B cell (primary cell): ENCODE results near the gene SLC13A3. TPM values are rescaled to one million over a fixed set of nuclear protein-coding genes. Genes with fewer than 3 reads are reported as not detected.
A peak's percentile ranks its signal among the peaks of the same experiment; 100 is the strongest.

Experiments used
- ATAC-seq: fragments of 200-7000 bp; cut with Tn5 transposase; one replicate; pipeline ENCODE4 v1.10.0; 2021; ENCODE audit warnings: low read depth, mild to moderate bottlenecking, moderate number of reproducible peaks, moderate library complexity
- CTCF ChIA-PET: fragments of 350-600 bp; sonication (Branson Sonifier 250); formaldehyde crosslinking; loops from one replicate; lab custom pipeline; 2021; ENCODE audit warnings: antibody characterized with exemption, inconsistent platforms; lab: Charles Lee
- POLR2A ChIA-PET: fragments of 350-600 bp; sonication (Branson Sonifier 250); formaldehyde crosslinking; loops from one replicate; lab custom pipeline; 2021; ENCODE audit warnings: antibody characterized with exemption; lab: Charles Lee
- DNase-seq: peaks from one replicate; pipeline ENCODE4 v3.0.0; 2013
- H2AFZ ChIP-seq: 2 replicates; pipeline ENCODE4 v1.6.1; 2012; ENCODE audit warnings: mild to moderate bottlenecking, low read depth, low read length; ENCODE audit not compliant: insufficient read depth, poor library complexity, severe bottlenecking
- H3K27ac ChIP-seq, 2 donors: 1 replicate in 1 of 2; 2 replicates in 1 of 2; pipeline ENCODE4 v1.5.1; 2012 to 2013; ENCODE audit warnings: low read length in 2 of 2, mild to moderate bottlenecking in 2 of 2, moderate library complexity in 1 of 2
- H3K27me3 ChIP-seq, 4 experiments: fragments of 200-600 bp in 1 of 4; sonication (generic) in 1 of 4; replicated peaks in 1 of 4; 1 replicate in 2 of 4; 2 replicates in 2 of 4; pipeline versions ENCODE4 v1.6.1 to v1.7.0; 2013 to 2016; ENCODE audit warnings: low read length in 3 of 4, mild to moderate bottlenecking in 2 of 4, mixed read lengths in 1 of 4, moderate library complexity in 1 of 4; ENCODE audit not compliant: insufficient read depth in 4 of 4, control insufficient read depth in 3 of 4; ENCODE audit errors: control extremely low read depth in 1 of 4
- H3K36me3 ChIP-seq, 2 experiments: replicated peaks in 1 of 2; 1 replicate in 1 of 2; 2 replicates in 1 of 2; pipeline versions ENCODE4 v1.6.1 to v1.7.1; 2013; ENCODE audit warnings: low read length in 1 of 2; ENCODE audit not compliant: insufficient read depth in 2 of 2, control insufficient read depth in 1 of 2; ENCODE audit errors: control extremely low read depth in 1 of 2, extremely low read depth in 1 of 2
- H3K4me1 ChIP-seq, 2 donors: fragments of 200-600 bp in 1 of 2; sonication (generic) in 1 of 2; 1 replicate in 1 of 2; 2 replicates in 1 of 2; pipeline versions ENCODE4 v1.5.1 to v1.6.1; 2013 to 2017; ENCODE audit warnings: low read length in 2 of 2; ENCODE audit not compliant: control insufficient read depth in 2 of 2, insufficient read depth in 2 of 2
- H3K4me2 ChIP-seq: replicated peaks from 2 replicates; pipeline ENCODE3; 2012; ENCODE audit warnings: mild to moderate bottlenecking, low read depth, low read length; ENCODE audit not compliant: poor library complexity, severe bottlenecking
- H3K4me3 ChIP-seq, 5 experiments: fragments of 200-600 bp in 1 of 5; sonication (generic) in 1 of 5; 1 replicate in 3 of 5; 2 replicates in 2 of 5; pipeline versions ENCODE4 v1.5.1 to v1.7.0; 2011 to 2016; ENCODE audit warnings: low read length in 4 of 5, mild to moderate bottlenecking in 4 of 5, low read depth in 2 of 5, control low read depth in 1 of 5, moderate library complexity in 1 of 5; ENCODE audit not compliant: insufficient read depth in 1 of 5; ENCODE audit errors: control extremely low read depth in 1 of 5, extremely low read depth in 1 of 5
- H3K79me2 ChIP-seq: fragments of 200-600 bp; sonication (generic); one replicate; pipeline ENCODE4 v1.6.0; 2016; ENCODE audit warnings: low read length; ENCODE audit not compliant: control insufficient read depth, insufficient read depth
- H3K9ac ChIP-seq: fragments of 200-600 bp; sonication (generic); 2 replicates; pipeline ENCODE4 v1.6.1; 2017; ENCODE audit warnings: mild to moderate bottlenecking, low read length, moderate library complexity
- H3K9me3 ChIP-seq, 3 donors: one replicate each; pipeline versions ENCODE4 v1.6.1 to v1.7.1; 2013; ENCODE audit warnings: low read length in 2 of 3; ENCODE audit not compliant: control insufficient read depth in 2 of 3, insufficient read depth in 1 of 3; ENCODE audit errors: control extremely low read depth in 1 of 3
- H4K20me1 ChIP-seq: 2 replicates; pipeline ENCODE4 v1.6.0; 2012; ENCODE audit warnings: mild to moderate bottlenecking, low read length; ENCODE audit not compliant: insufficient read depth, control insufficient read depth, poor library complexity, severe bottlenecking
- H3K27ac Mint-ChIP-seq: one replicate; pipeline ENCODE4 v1.8.0; 2021; ENCODE audit warnings: mixed read lengths
- H3K27me3 Mint-ChIP-seq: one replicate; pipeline ENCODE4 v1.8.0; 2021; ENCODE audit warnings: mixed read lengths
- H3K4me1 Mint-ChIP-seq: one replicate; pipeline ENCODE4 v1.8.0; 2021; ENCODE audit warnings: mixed read lengths
- H3K4me3 Mint-ChIP-seq: one replicate; pipeline ENCODE4 v1.8.0; 2021; ENCODE audit warnings: mixed read lengths
- H3K9me3 Mint-ChIP-seq: one replicate; pipeline ENCODE4 v1.8.0; 2022; ENCODE audit warnings: mixed read lengths; ENCODE audit not compliant: insufficient read depth
- EZH2 ChIP-seq: IDR thresholded peaks from 2 replicates; pipeline ENCODE4 v1.6.1; 2012; ENCODE audit warnings: borderline replicate concordance, low read depth, mild to moderate bottlenecking, moderate library complexity, low read length; ENCODE audit not compliant: insufficient read depth, poor library complexity, severe bottlenecking
- WGBS: methylation state at CpG from one replicate; pipeline ENCODE4 v1.1.5; 2013; ENCODE audit warnings: missing lambda C conversion rate; ENCODE audit not compliant: insufficient coverage; 5-methylcytosine and 5-hydroxymethylcytosine counted together
- intact Hi-C: fragments of 100-400 bp; cut with micrococcal nuclease; formaldehyde crosslinking; loops from one replicate; pipeline ENCODE4 v1.10.0; 2022
- polyA plus RNA-seq: library from polyadenylated mRNA; depleted of rRNA; stranded (reverse); fragments of >200 nt; gene quantifications from 2 replicates; pipeline ENCODE4 v1.2.3, GENCODE V29; 2012
- total RNA-seq, 2 donors: library from RNA; stranded (reverse); fragments of 120-200 nt in 1 of 2; gene quantifications; 1 replicate in 1 of 2; 2 replicates in 1 of 2; pipeline versions ENCODE4 v1.2.3 to v1.2.4, GENCODE V29; 2013 to 2022
- TF ChIP-seq, protein P1 (sequence below): fragments of 200-600 bp; IDR thresholded peaks from one replicate; pipeline ENCODE4 v1.8.0; 2022; ENCODE audit warnings: antibody characterized with exemption, mild to moderate bottlenecking

Gene SLC13A3
- total and polyA plus RNA-seq, 2 donors (not counting 1 experiment from before 2014, with no cell fraction given): 0.09 to 0.20 TPM

DNA sequence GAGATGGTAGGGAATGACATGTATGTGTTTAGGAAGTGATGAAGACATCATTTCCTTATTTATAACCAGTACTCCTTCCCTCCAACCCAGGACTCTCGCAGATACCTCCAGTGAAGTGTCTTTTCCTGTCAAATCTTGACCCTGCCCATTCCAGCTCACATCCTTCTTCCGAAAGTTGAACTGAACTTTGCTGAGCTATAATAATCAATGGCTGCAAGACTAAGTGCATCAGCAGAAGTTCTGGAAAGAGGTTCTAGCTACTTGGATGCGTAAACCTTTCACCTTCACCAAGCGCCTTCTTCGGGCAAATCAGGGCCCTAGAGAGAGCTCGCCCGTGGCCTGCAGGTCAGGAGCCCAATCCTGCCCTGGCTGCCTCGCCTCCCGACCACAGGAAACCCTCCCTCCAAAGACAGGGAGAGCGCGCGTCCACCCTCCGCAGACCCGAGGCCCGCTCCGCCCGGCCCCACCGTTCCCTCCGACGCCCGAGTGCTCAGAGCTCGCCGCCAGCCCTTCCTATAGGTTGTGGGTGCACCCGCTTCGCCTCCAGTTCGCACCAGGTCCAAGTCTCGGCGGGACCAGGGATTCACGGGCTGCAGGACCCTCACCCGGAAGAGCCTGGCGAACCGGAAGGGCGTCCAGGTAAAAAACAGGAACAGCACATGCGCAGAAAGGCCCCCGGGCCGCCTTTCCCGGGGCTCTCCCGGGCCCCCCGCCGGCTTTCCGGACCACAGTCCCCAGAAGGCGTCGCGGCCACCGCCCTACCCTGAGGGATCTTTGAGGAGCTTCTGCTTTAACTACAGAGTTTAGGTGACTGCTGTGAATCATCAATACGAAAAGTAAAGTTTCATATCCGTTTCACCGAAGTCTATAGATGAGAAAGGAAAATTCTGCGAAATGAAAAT, 138.1 kb downstream of the SLC13A3 start, which contains the start of gene ZNF334:
TSS of gene ZNF334 (minus strand) at position 617 of the 902 bp plus-strand sequence. CDS start 1,457 bp downstream, outside the sequence.
- H3K27ac ChIP-seq: peak within 1 kb of the TSS in 1 of 2 donors; percentile 9
- 9% methylated on average over 42 of the region's 49 CpGs for WGBS
- peaks cover 0 to 5% (median 0%) of the 10 kb centered on the region in 3 donors for H3K9me3 ChIP-seq
- peak within 1 kb of the TSS; percentile 85 for H3K4me2 ChIP-seq
- DNase-seq (peak; percentile 31), ATAC-seq (no peak)
- H3K27me3 ChIP-seq: peaks cover 0 to 19% (median 11%) of the 10 kb centered on the region in 4 experiments
- Mint-ChIP-seq H3K27ac (no peak within 1 kb of the TSS), H3K4me3 (peak within 1 kb of the TSS; percentile 82), H3K9me3 (no peaks in the 10 kb centered on the region), H3K4me1 (peaks cover 12% of the 10 kb centered on the region), H3K27me3 (peaks cover 43% of the 10 kb centered on the region)
- POLR2A ChIA-PET: no interaction called here
- intact Hi-C loops: no loop called here
- CTCF ChIA-PET: interaction anchor here (1.5 kb wide), 1 partner anchor 169 kb away, joined by 4 read pairs; no protein-coding TSS in a partner anchor
- H4K20me1 ChIP-seq: no peaks in the 10 kb centered on the region
- H3K36me3 ChIP-seq: no peaks in the 10 kb centered on the region
- TF ChIP-seq EZH2: no peak
- TF ChIP-seq, protein P1, sequence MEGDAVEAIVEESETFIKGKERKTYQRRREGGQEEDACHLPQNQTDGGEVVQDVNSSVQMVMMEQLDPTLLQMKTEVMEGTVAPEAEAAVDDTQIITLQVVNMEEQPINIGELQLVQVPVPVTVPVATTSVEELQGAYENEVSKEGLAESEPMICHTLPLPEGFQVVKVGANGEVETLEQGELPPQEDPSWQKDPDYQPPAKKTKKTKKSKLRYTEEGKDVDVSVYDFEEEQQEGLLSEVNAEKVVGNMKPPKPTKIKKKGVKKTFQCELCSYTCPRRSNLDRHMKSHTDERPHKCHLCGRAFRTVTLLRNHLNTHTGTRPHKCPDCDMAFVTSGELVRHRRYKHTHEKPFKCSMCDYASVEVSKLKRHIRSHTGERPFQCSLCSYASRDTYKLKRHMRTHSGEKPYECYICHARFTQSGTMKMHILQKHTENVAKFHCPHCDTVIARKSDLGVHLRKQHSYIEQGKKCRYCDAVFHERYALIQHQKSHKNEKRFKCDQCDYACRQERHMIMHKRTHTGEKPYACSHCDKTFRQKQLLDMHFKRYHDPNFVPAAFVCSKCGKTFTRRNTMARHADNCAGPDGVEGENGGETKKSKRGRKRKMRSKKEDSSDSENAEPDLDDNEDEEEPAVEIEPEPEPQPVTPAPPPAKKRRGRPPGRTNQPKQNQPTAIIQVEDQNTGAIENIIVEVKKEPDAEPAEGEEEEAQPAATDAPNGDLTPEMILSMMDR: no peak
- H3K79me2 ChIP-seq: no peaks in the 10 kb centered on the region
- peaks cover 8 to 12% of the 10 kb centered on the region in 2 donors for H3K4me1 ChIP-seq
- peak within 1 kb of the TSS; percentile 75 for H2AFZ ChIP-seq
- peak within 1 kb of the TSS; percentile 70 for H3K9ac ChIP-seq
- H3K4me3 ChIP-seq: peak within 1 kb of the TSS; percentile 3 to 60 (median 50)

DNA sequence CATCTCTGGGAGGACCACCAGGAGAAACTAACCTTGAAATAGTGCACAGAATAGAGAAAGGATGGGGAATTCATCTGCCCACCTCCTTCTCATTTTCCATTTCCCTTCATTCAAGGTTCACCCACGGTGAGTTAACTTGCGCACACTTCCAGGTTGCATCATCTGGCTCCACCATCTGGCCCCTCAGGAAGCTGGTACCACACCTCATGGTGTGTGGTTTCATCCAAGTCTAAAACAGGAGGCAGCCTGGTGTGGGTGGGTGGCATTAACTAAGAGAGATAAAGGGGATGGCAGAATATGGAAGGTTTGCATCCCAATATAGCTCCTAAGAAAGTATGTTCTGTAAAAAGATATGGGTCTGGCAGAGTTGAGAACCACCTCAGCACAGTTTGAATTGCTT, 141.7 kb downstream of the SLC13A3 start:
- no peak for TF ChIP-seq EZH2
- TF ChIP-seq, protein P1: no peak
- H3K27ac ChIP-seq: no peak overlapping the region
- no CpG with 5 or more reads among the region's 2 CpGs for WGBS
- no peaks in the 10 kb centered on the region for H3K79me2 ChIP-seq
- no peak for DNase-seq
- Mint-ChIP-seq H3K4me3 (no peak overlapping the region), H3K9me3 (no peaks in the 10 kb centered on the region), H3K27ac (no peak overlapping the region), H3K27me3 (peaks cover 51% of the 10 kb centered on the region), H3K4me1 (peaks cover 12% of the 10 kb centered on the region)
- H3K4me1 ChIP-seq: peaks cover 8 to 12% of the 10 kb centered on the region in 2 donors
- H3K4me3 ChIP-seq: no peak overlapping the region
- peaks cover 0 to 15% (median 5%) of the 10 kb centered on the region in 4 experiments for H3K27me3 ChIP-seq
- H3K4me2 ChIP-seq: no peak overlapping the region
- no peaks in the 10 kb centered on the region for H3K36me3 ChIP-seq
- intact Hi-C loops: no loop called here
- H3K9ac ChIP-seq: no peak overlapping the region
- POLR2A ChIA-PET: no interaction called here
- no peak overlapping the region for H2AFZ ChIP-seq
- CTCF ChIA-PET: no interaction called here
- H3K9me3 ChIP-seq: peaks cover 0 to 5% (median 0%) of the 10 kb centered on the region in 3 donors
- no peak for ATAC-seq
- H4K20me1 ChIP-seq: no peaks in the 10 kb centered on the region
